Measurements from ENCODE around the gene CFAP57.

- TF ChIP-seq BHLHE40 (IDR thresholded peaks at IDR 0.05; ENCODE audit: borderline replicate concordance) (no peak), SP1 (IDR thresholded peaks at IDR 0.05) (no peak), FOXM1 (IDR thresholded peaks at IDR 0.05; ENCODE audit: borderline replicate concordance) (no peak), FOXK2 (IDR thresholded peaks at IDR 0.05) (no peak), ARNT (IDR thresholded peaks at IDR 0.05) (no peak), SUZ12 (IDR thresholded peaks at IDR 0.05) (no peak), HDGF (IDR thresholded peaks at IDR 0.05; ENCODE audit: borderline replicate concordance) (no peak), LEF1 (IDR thresholded peaks at IDR 0.05; ENCODE audit: borderline replicate concordance) (no peak), ZNF384 (IDR thresholded peaks at IDR 0.05) (no peak), TARDBP (IDR thresholded peaks at IDR 0.05) (no peak)
Observed at GRCh38 chr1:43253173-43253572, 81.0 kb downstream of the CFAP57 start.
